ENCODE results near the gene DNAJC17. TPM values are rescaled to one million over a fixed set of nuclear protein-coding genes. Genes with fewer than 3 reads are reported as not detected.

Gene DNAJC17
- total and polyA plus RNA-seq, 4 donors: 10.0 to 32.5 (median 19.9) TPM

DNA sequence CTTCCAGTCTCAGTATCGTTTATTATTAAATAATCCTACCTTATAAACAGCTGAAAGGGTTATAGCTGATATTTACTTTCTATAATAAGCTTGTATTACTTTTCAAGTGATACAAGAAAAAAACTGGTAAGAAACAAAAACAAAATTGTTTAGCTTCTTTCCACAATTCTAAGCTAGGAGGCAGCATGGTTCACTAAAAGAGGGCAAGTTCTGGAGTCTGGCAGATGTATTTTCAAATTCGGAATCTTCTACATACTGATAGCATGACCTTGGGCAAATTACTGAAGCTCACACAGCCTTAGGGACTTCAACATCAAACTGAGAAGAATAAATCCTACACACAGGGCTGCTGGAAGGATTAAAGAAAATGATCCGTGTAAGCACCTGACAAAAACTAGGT is 22.1 kb downstream of the DNAJC17 start:
- H3K27ac ChIP-seq (ENCODE audit: low read depth in 1 of 2, low read length in 2 of 2): no peak overlapping the region
- H3K4me3 ChIP-seq (ENCODE audit: low read depth in 1 of 3, low read length in 3 of 3): no peak overlapping the region
- peaks cover 0 to 16% (median 8%) of the 10 kb centered on the region in 4 donors for H3K4me1 ChIP-seq (ENCODE audit: control insufficient read depth in 4 of 4, insufficient read depth in 4 of 4, low read length in 3 of 4)
- no peak overlapping the region for H3K9ac ChIP-seq (ENCODE audit: low read depth in 1 of 2, low read length in 2 of 2)
- TF ChIP-seq RAD21 (IDR thresholded peaks at IDR 0.05): peak; percentile 64 to 68
- TF ChIP-seq HNF4A (conservative IDR thresholded peaks at IDR 0.05): no peak
- TF ChIP-seq FOXA2 (IDR thresholded peaks at IDR 0.05): no peak
- no peak for TF ChIP-seq YY1 (IDR thresholded peaks at IDR 0.05)
- H3K9me3 ChIP-seq (ENCODE audit: control insufficient read depth in 4 of 4, low read length in 3 of 4): no peaks in the 10 kb centered on the region
- WGBS: 60% methylated on average over 3 of the region's 3 CpGs
- no peak for DNase-seq (ENCODE audit: low spot score)
- no peaks in the 10 kb centered on the region for H3K36me3 ChIP-seq (ENCODE audit: control insufficient read depth in 4 of 4, insufficient read depth in 3 of 4, low read depth in 1 of 4, low read length in 3 of 4)
- H3K27me3 ChIP-seq (ENCODE audit: control insufficient read depth in 4 of 4, insufficient read depth in 4 of 4, low read length in 3 of 4): no peaks in the 10 kb centered on the region

DNA sequence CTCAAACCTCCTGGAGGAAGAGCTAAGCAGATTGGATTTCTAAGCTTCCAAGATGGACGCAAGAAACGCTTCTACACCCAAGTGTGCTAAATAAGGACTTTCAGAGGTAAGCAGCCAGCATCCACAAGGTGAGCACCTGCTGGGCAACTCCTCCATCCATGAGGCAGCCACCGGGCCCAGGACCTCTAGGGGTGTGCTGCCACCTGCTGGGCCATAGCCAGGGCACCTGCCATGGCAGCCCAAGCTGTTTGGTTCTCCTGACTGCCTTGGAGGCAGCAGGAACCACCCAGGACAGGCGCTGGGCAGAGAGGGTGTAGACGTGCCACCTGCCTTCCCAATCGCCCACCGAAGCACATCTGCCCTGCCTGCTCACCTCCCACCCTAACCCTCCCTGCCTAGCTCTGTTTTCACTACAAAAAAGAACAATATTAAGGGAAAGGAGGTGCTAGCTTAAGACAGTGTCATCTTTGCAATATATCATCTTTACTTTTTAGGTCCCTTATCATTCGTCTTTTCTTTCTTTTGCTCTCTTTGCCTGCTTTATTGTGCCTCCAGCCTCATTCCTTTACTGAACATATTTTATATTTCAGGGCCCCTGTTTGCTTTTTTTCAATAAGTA is 24.6 kb downstream of the DNAJC17 start:
- WGBS: 45% methylated on average over 8 of the region's 8 CpGs
- peaks cover 4 to 14% (median 10%) of the 10 kb centered on the region in 4 donors for H3K36me3 ChIP-seq (ENCODE audit: control insufficient read depth in 4 of 4, insufficient read depth in 3 of 4, low read depth in 1 of 4, low read length in 3 of 4)
- no peaks in the 10 kb centered on the region for H3K27me3 ChIP-seq (ENCODE audit: control insufficient read depth in 4 of 4, insufficient read depth in 4 of 4, low read length in 3 of 4)
- no peak overlapping the region for H3K27ac ChIP-seq (ENCODE audit: low read depth in 1 of 2, low read length in 2 of 2)
- H3K9me3 ChIP-seq (ENCODE audit: control insufficient read depth in 4 of 4, low read length in 3 of 4): no peaks in the 10 kb centered on the region
- H3K4me3 ChIP-seq (ENCODE audit: low read depth in 1 of 3, low read length in 3 of 3): no peak overlapping the region
- peak; percentile 90 to 98 for TF ChIP-seq RAD21 (IDR thresholded peaks at IDR 0.05)
- peak in 1 of 2 donors; percentile 22 for TF ChIP-seq RXRA (IDR thresholded peaks at IDR 0.05)
- TF ChIP-seq, protein P1, sequence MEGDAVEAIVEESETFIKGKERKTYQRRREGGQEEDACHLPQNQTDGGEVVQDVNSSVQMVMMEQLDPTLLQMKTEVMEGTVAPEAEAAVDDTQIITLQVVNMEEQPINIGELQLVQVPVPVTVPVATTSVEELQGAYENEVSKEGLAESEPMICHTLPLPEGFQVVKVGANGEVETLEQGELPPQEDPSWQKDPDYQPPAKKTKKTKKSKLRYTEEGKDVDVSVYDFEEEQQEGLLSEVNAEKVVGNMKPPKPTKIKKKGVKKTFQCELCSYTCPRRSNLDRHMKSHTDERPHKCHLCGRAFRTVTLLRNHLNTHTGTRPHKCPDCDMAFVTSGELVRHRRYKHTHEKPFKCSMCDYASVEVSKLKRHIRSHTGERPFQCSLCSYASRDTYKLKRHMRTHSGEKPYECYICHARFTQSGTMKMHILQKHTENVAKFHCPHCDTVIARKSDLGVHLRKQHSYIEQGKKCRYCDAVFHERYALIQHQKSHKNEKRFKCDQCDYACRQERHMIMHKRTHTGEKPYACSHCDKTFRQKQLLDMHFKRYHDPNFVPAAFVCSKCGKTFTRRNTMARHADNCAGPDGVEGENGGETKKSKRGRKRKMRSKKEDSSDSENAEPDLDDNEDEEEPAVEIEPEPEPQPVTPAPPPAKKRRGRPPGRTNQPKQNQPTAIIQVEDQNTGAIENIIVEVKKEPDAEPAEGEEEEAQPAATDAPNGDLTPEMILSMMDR (IDR thresholded peaks at IDR 0.05; ENCODE audit: low read depth, low read length, missing input control): peak; percentile 83
- no peak for TF ChIP-seq TAF1 (conservative IDR thresholded peaks at IDR 0.05)
- no peak overlapping the region for H3K9ac ChIP-seq (ENCODE audit: low read depth in 1 of 2, low read length in 2 of 2)
- peak; percentile 81 for DNase-seq (ENCODE audit: low spot score)
- peaks cover 0 to 13% (median 8%) of the 10 kb centered on the region in 4 donors for H3K4me1 ChIP-seq (ENCODE audit: control insufficient read depth in 4 of 4, insufficient read depth in 4 of 4, low read length in 3 of 4)

DNA sequence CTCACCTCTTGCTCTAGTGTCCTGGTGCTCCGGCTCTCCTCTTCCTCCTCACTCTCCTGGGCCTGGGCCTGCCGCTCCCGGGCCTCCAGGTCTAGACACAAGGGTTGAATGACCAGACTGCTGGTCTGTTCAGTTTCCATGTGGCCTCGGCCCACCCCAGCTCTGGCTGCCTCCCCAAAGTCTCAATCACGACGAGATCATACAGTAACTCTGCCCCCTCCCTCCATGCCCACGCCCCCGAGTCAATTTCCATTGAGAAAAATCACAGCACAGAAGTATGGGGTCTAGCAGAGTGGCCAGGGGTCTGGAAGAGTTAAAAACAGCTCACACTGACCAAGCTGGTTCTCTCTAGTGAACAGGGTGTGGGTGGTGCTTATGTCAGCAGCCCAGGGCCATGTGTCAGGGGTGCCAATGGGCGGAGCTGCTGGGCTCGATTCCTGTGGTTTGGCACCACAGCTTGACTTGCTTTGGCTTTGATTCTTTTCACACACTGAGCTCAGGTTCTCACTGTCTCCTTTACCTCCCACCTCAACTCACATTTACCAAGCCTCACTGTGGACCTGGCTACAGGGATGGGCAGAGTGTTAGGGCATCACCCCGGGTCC is 30.6 kb downstream of the DNAJC17 start:
- Histone ChIP-seq H3K27ac (ENCODE audit: low read depth in 1 of 2, low read length in 2 of 2) (peak overlapping the region; percentile 71 to 83), H3K27me3 (ENCODE audit: control insufficient read depth in 4 of 4, insufficient read depth in 4 of 4, low read length in 3 of 4) (no peaks in the 10 kb centered on the region), H3K4me1 (ENCODE audit: control insufficient read depth in 4 of 4, insufficient read depth in 4 of 4, low read length in 3 of 4) (peaks cover 2 to 28% (median 22%) of the 10 kb centered on the region in 4 donors), H3K4me3 (ENCODE audit: low read depth in 1 of 3, low read length in 3 of 3) (peak overlapping the region in 2 of 3 donors; percentile 1 to 2), H3K9me3 (ENCODE audit: control insufficient read depth in 4 of 4, low read length in 3 of 4) (no peaks in the 10 kb centered on the region), H3K9ac (ENCODE audit: low read depth in 1 of 2, low read length in 2 of 2) (no peak overlapping the region), H3K36me3 (ENCODE audit: control insufficient read depth in 4 of 4, insufficient read depth in 3 of 4, low read depth in 1 of 4, low read length in 3 of 4) (peaks cover 4 to 33% (median 22%) of the 10 kb centered on the region in 4 donors)
- DNase-seq (ENCODE audit: low spot score): no peak
- WGBS: 41% methylated on average over 11 of the region's 11 CpGs
- TF ChIP-seq RXRA (IDR thresholded peaks at IDR 0.05) (peak in 1 of 2 donors; percentile 48), RAD21 (IDR thresholded peaks at IDR 0.05) (peak; percentile 25 to 29), EGR1 (IDR thresholded peaks at IDR 0.05; ENCODE audit: low read depth in 2 of 2) (no peak), FOXA2 (IDR thresholded peaks at IDR 0.05) (no peak), HNF4A (conservative IDR thresholded peaks at IDR 0.05) (peak in 1 of 2 donors; percentile 29), NR2F2 (IDR thresholded peaks at IDR 0.05) (no peak), YY1 (IDR thresholded peaks at IDR 0.05) (peak; percentile 39), JUND (IDR thresholded peaks at IDR 0.05) (no peak), GABPA (IDR thresholded peaks at IDR 0.05 in 1 of 2, conservative IDR thresholded peaks at IDR 0.05 in 1 of 2) (peak in 1 of 2 donors; percentile 8), SP1 (IDR thresholded peaks at IDR 0.05) (peak; percentile 12), TAF1 (conservative IDR thresholded peaks at IDR 0.05) (no peak), HNF4G (IDR thresholded peaks at IDR 0.05) (no peak)
- TF ChIP-seq, protein P2, sequence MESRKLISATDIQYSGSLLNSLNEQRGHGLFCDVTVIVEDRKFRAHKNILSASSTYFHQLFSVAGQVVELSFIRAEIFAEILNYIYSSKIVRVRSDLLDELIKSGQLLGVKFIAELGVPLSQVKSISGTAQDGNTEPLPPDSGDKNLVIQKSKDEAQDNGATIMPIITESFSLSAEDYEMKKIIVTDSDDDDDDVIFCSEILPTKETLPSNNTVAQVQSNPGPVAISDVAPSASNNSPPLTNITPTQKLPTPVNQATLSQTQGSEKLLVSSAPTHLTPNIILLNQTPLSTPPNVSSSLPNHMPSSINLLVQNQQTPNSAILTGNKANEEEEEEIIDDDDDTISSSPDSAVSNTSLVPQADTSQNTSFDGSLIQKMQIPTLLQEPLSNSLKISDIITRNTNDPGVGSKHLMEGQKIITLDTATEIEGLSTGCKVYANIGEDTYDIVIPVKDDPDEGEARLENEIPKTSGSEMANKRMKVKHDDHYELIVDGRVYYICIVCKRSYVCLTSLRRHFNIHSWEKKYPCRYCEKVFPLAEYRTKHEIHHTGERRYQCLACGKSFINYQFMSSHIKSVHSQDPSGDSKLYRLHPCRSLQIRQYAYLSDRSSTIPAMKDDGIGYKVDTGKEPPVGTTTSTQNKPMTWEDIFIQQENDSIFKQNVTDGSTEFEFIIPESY (IDR thresholded peaks at IDR 0.05): no peak
- TF ChIP-seq, protein P3, sequence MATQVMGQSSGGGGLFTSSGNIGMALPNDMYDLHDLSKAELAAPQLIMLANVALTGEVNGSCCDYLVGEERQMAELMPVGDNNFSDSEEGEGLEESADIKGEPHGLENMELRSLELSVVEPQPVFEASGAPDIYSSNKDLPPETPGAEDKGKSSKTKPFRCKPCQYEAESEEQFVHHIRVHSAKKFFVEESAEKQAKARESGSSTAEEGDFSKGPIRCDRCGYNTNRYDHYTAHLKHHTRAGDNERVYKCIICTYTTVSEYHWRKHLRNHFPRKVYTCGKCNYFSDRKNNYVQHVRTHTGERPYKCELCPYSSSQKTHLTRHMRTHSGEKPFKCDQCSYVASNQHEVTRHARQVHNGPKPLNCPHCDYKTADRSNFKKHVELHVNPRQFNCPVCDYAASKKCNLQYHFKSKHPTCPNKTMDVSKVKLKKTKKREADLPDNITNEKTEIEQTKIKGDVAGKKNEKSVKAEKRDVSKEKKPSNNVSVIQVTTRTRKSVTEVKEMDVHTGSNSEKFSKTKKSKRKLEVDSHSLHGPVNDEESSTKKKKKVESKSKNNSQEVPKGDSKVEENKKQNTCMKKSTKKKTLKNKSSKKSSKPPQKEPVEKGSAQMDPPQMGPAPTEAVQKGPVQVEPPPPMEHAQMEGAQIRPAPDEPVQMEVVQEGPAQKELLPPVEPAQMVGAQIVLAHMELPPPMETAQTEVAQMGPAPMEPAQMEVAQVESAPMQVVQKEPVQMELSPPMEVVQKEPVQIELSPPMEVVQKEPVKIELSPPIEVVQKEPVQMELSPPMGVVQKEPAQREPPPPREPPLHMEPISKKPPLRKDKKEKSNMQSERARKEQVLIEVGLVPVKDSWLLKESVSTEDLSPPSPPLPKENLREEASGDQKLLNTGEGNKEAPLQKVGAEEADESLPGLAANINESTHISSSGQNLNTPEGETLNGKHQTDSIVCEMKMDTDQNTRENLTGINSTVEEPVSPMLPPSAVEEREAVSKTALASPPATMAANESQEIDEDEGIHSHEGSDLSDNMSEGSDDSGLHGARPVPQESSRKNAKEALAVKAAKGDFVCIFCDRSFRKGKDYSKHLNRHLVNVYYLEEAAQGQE (IDR thresholded peaks at IDR 0.05): peak; percentile 13
- TF ChIP-seq, protein P4, sequence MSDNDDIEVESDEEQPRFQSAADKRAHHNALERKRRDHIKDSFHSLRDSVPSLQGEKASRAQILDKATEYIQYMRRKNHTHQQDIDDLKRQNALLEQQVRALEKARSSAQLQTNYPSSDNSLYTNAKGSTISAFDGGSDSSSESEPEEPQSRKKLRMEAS (IDR thresholded peaks at IDR 0.05): peak; percentile 80
- TF ChIP-seq, protein P1 (IDR thresholded peaks at IDR 0.05; ENCODE audit: low read depth, low read length, missing input control): no peak

All from liver (tissue), 9 donors.